NCI-H748 (cell line): Measurements from ENCODE around the gene LRRC8D.

Experiments
- DNase-seq: peaks from one replicate; lab custom pipeline; 2025; ENCODE audit not compliant: unreplicated experiment; lab: John Stamatoyannopoulos, UW

Gene LRRC8D

DNA sequence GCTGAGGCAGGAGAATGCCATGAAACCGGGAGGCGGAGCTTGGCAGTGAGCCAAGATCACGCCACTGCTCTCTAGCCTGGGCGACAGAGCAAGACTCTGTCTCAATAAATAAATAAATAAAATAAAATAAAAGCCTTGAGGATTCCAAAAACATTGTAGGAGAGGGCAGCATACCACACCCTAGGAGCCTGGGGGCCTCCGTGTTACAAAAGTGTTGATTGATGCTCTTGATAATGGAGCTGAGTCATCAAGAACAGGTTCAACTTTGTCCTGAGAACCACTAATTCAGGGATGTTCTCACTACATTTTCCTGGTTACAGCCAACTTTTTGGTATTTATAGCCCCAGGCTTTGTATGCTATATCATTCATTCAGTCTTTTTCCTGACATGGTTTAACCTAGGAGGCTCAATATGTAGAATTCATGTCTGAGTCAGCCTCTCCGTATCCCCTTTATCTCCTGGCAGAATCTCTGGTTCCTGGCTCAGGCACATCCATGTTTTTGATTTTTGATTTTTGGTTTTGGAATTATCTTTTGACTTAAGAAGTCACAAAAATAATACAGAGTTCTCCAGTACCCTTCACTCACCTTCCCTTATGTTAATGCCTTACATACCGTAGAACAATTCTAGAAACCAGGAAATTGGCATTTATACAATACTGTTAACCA is 69.4 kb downstream of the LRRC8D start:
- DNase-seq, result no peak

DNA sequence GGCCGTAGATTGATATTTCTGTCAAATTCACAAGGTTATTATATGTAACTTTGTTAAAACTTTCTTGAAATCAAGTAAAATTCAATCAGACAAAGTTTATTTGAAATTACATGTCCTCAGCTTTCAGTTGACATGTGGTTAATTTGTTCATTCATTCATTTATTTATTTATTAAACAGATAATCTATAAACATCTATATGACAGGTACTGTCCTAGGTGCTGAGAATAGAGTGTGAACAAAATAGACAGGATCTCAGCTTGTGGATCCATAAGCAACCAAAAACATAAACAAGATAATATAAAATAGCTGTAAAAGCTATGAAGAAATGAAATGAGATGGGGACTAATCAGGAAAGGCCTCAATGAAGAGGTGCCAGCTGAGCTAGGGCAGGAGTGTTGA is 72.0 kb downstream of the LRRC8D start:
- DNase-seq, result no peak

- no peak for DNase-seq
Observed at GRCh38 chr1:89894210-89895201, 73.7 kb downstream of the LRRC8D start.

GRCh38 chr1:89896105-89896942 is 75.5 kb downstream of the LRRC8D start:
- no peak for DNase-seq

DNA sequence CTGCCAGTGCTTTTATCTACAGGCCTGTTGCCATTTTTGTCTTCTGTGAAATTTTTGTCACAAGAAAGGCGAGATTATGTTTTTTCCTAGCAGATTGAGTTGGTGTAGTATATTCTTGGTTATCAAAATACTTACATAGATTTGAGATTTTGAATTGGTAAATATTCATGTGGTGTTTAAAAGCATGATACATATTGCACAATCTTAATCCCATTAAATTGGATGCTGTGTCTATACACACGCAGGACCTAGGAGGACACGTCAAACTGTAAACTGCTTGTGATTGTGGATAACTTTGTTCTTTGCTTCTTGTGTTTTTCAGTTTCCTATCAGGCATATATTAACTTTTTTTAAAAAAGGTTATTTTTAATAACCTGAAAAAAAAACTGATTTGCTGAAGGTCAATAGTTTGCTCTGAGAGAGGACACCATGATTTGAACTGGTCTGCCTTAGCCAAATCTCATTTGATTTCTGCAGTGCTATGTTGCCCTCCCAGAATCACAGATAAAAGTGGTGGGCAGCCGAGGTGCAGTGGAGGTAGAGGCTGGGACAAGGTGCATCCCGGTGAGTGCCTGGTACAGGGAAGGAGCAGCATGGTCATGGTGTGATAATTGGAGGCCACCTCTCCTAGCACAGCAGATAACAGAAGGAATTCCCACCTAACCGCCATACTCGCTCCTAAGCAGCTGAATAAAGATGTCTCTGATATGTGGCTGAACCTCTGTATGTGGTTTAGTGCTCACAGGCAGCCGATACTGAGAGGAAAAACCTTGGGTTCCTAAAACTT is 76.7 kb downstream of the LRRC8D start:
- DNase-seq, result no peak

- no peak for DNase-seq
Observed at GRCh38 chr1:89898150-89898549, 77.3 kb downstream of the LRRC8D start.

DNA sequence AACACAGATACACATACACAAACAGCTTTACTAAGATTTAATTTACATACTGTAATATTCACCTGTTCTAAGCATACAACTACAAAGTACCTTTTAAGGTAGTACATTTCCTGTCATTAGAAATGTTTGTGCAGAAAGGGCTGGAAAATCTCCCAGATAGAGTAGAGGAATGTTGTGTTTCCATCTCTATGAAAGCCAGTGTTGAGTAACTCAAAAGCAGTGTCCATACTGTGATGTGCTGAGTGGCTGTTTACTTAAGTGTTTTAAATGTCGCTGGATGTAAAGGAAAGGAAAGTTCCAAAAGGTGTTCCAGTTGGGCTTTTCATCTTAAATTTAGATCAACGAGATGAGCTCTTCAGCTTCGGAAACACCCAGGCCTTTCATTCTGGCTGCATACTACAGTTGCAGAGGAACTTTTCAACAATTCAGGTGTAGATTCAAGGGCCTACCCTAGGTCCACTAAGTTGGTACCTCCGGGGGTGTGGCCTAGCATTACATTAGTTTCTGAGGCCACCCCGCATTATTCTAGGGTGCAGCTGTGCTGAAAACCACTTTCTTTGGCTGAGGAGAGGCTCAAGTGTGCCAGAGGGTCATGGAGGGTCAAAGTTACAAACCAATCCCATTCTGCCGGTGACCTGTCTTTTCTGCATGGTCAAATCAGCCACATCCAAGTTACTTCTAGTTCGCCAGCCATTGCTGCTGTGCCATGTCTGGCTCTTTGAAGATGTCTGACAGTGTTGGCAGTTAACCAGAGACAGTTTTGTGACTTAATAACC is 78.1 kb downstream of the LRRC8D start:
- DNase-seq, result no peak

GRCh38 chr1:89900323-89900722 is 79.5 kb downstream of the LRRC8D start:
- no peak for DNase-seq

- DNase-seq, result no peak
Observed at GRCh38 chr1:89900791-89901708, 80.2 kb downstream of the LRRC8D start.

GRCh38 chr1:89901957-89902669 is 81.3 kb downstream of the LRRC8D start:
- no peak for DNase-seq

DNA sequence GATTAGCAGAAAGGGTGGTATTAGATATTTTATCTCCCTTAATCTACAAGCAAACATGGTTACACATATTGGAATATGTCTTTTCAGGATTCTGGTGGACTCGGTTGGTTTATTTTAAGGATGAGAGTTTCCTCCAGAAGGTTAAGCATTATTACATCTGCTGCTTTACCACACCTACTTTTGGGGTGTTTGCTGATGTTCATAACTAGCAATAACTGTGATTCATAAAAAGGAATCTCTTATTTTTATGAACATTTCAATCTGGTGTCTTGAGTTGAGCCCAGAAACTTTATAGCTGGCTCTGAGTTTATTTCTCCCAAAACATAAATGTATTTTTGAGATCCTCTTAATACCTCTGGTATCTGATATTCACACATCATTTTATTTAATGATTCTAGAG is 82.7 kb downstream of the LRRC8D start:
- no peak for DNase-seq

- DNase-seq, result no peak
Observed at GRCh38 chr1:89904219-89904980, 83.6 kb downstream of the LRRC8D start.

- DNase-seq, result no peak
Observed at GRCh38 chr1:89905395-89906058, 84.7 kb downstream of the LRRC8D start.

DNA sequence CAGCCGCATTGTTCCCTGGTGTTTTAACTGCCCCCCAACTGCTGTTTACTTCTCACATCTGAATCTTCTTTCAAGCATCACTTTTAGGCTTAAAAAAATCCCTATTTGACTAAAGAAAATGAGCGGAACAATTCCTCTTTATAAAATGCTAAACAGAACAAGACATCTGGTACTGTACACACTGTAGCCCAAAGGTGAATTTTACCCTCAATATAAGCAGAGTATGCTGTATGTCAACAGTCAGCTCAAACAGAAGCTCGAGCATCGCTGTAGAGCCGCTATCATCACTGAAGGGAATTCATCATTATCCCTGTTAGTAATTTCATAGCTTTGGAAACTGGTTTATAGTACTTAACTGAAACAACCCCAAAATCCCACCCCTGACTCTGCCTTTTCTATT is 85.3 kb downstream of the LRRC8D start:
- no peak for DNase-seq

DNA sequence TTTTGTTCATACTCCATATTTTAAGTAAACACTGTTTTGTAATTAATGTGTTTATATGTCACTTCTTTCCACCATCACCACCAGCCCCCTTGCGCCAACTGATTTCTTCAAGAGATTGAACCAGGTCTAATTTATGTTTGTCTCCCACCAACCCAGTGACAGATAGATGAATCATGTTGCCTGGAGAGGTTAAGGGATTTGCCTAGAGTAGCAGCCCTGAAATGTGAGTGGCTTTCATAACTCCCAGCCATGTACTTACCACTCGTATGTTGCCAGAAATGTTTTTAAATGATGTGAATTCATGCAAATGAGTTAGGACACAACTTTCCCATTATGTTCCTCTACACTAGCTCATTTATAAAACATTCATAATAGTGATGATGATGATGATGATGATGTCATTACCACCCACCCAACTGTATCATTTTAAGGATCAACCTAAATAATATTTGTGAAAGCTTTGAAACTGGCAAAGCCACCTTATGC is 86.9 kb downstream of the LRRC8D start:
- no peak for DNase-seq

DNA sequence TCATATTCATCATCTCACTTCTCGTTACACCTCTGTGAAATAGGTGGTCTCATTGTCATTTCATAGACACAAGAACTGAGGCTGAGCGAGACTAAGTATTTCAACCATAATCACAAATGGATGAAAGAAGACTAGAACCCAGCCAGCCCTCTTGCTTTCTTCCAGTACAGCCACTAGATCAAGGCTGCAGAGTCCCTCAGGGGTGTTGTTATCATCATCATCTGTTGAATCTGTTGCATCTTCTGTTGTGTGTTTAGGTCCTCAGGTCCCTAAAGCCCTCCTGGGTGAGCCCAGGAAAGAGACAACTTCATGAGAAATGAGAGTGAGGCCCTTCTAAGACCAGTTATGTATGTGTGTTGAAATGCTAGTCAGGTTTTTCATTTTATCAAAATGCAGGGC is 87.4 kb downstream of the LRRC8D start:
- no peak for DNase-seq
